GM18507 (cell line): ENCODE measurements around the gene NEK6.

ENCODE experiments used
- DNase-seq: peaks from one replicate; pipeline ENCODE4 v3.0.0; 2011; ENCODE audit warnings: low read depth; ENCODE audit not compliant: insufficient read length; ENCODE audit errors: extremely low spot score
- FAIRE-seq: peaks from 2 replicates; lab custom pipeline; 2011; peaks lifted over from hg19 to GRCh38; lab: Jason Lieb, UNC

Gene NEK6

DNA sequence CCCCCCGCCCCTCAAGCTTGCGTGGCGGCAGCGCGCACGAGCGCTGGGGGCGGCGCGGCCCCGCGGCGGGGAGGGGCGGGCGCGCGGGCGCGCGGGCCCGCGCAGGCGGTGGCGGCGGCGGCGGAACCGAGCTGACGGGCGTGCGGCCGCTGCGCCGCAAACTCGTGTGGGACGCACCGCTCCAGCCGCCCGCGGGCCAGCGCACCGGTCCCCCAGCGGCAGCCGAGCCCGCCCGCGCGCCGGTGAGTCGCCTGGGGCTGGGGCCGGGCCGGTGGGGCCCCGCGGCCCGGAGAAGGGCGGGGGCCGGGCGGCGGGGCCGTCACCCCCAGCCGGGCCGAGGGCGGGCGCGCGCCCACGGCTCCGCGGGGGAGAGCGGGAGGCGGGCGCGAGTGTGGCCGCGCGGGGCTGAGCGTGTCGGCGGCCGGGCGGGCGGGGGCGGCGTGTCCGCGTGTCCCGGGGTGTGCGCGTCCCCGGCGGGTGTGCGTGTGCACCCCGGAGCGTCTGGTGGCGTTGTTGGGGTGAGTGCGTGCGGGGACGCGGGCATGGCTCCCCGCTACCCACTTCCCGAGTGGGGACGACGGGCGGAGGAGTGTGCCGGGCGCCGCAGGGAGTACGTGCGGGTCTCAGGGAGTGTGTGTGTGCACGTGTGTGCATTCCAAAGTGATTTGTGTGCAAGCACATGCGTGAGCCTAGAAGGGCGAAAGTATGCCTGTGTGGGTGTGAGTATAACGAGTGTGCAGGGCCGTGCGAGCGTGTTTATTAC is at the start of gene NEK6:
Gene NEK6, plus strand, starts transcription at position 106 of the 763 bp plus-strand sequence. CDS start 44,016 bp downstream, outside the sequence.
- DNase-seq, result peak; percentile 44
- FAIRE-seq, result no peak

DNA sequence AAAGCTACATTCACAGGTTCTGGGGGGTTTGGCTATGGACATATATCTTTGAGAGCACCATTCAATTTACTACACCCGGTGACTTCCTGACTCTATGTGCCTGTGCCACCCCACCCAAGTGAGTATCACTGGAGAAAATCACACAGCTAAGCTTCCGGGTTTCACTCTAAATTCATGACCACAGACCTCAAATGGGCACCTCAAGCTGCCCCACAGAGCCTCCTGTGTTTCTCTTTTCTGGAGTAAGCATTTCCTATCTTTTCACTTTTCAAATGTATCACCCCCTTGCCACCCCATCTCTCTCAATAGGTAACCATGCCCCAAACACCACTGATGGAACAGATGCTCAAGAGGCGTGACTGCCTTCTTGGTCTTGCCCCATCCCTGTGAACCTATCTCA is 49.2 kb upstream of the NEK6 start:
- peak; percentile 12 for FAIRE-seq
- no peak for DNase-seq

- DNase-seq (no peak), FAIRE-seq (no peak)
Measured at GRCh38 chr9:124209279-124209678, 48.5 kb upstream of the NEK6 start.

DNA sequence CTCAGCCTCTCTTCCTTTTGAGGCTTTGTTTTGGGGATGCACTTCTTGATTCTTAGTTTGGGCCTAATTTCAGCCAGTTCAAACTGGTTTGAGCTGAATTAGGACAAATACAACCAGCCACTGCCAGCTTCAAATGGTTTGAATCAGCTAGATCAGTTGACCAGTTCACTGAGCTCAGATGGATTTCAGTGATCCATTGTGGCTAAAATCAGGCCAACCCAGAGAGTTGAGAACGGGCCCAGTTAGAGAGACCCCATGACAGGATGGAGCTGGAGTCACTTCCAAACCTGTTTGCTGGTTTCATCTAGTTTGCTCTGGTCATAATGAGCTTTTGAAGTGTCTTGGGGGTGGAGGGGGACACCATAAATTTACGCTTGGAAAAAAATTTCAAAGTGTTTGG is 48.0 kb upstream of the NEK6 start:
- no peak for DNase-seq
- no peak for FAIRE-seq

DNA sequence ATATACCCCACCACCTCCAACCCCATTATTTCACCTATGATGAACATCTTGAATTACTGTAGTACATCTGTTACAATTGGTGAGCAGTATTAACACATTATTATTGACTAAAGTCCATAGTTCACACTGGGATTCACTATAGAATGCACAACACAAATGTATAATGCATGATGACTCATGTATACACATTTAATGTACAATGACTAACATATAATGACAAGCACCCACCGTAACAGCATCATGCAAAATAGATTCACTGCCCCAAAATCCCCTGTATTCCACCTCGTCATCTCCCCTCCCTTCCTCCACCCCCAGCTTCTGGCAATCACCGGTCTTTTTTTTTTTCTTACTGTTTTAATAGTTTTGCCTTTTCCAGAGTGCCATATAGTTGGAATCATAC is 47.1 kb upstream of the NEK6 start:
- no peak for DNase-seq
- peak; percentile 80 for FAIRE-seq

- FAIRE-seq (no peak), DNase-seq (no peak)
Measured at GRCh38 chr9:124212381-124213050, 45.2 kb upstream of the NEK6 start.

GRCh38 chr9:124213396-124213795 is 44.4 kb upstream of the NEK6 start:
- FAIRE-seq (no peak), DNase-seq (no peak)

GRCh38 chr9:124214116-124214515 is 43.6 kb upstream of the NEK6 start:
- DNase-seq, result no peak
- no peak for FAIRE-seq

DNA sequence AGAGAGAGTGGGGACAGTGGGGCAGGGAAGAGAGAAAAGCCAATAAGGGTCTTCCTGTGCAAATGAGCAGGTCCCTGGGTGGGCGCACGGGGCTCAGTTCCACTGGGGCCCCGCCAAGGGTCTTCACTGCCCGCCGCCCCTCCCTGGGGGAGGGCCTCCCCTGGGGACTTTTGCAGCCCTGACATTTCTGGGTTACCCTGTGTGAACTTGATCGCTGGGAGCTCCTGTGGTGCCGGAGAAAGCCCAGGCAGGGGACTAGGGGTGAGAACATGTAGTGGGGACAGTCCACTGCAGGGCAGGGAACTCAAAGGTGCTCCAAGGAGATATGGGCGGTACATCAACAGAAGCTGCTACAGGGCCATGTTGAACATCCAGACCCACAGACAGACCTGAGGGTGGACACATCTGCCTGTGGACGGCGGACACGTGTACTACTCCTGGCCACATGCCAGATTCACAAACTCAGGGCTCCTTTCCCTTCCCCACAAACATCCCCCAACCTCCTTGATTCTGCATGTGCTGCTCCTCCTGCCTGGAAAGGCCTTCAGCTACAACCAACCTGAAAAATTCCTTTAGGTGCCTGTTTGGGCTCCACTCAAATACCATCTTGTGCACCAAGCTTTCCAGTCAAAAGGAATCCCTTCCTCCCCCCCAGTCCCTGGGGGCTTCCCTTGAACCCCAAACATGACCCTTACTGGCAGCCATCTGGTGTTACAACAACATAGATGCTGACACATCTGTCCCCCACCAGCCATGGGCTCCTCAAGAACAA is 43.0 kb upstream of the NEK6 start:
- FAIRE-seq (no peak), DNase-seq (no peak)

DNA sequence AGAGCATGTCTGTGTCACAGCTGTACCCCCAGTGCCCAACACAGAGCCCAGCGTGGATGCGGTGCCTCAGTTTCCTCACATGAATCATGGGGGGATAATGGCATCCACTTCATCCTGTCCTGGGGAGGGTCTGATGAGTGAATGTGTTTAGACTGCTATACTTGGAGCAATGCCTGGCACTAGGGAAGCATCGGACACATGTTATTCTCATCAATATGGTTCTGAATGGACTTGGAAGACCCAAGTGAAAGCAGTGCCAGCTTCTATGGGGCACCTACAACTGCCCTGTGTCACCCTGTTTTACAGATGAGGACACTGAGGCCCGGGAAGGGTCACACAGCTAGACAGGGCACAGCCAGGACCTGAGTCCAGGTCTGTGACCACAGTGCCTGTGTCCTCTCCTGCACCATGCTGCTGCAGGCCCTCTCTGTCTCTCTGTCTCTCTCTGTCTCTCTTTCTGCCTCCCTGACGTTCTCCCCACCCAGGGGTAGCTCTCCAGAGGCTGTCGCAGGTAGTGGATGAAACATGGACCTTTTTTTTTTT is 42.3 kb upstream of the NEK6 start:
- no peak for FAIRE-seq

DNA sequence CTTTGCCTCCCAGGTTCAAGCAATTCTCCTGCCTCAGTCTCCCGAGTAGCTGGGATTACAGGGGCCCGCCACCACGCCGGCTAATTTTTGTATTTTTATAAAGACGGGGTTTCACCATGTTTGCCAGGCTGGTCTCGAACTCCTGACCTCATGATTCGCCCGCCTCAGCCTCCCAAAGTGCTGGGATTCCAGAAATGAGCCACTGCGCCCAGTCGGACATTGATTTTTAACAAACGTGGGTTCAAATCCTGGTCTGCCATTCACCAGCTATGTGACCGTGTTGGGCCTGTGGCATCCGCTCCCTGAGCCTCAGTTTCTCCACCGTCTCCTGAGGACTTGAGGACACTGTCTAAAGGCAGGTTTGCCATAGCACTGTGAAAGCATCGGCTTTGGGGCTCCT is 41.8 kb upstream of the NEK6 start:
- DNase-seq (no peak), FAIRE-seq (no peak)

More for the DNA sequence above, 42.3 kb upstream of the NEK6 start:
- DNase-seq, result no peak

- FAIRE-seq (no peak), DNase-seq (peak; percentile 50)
Measured at GRCh38 chr9:124216474-124217176, 41.1 kb upstream of the NEK6 start.

DNA sequence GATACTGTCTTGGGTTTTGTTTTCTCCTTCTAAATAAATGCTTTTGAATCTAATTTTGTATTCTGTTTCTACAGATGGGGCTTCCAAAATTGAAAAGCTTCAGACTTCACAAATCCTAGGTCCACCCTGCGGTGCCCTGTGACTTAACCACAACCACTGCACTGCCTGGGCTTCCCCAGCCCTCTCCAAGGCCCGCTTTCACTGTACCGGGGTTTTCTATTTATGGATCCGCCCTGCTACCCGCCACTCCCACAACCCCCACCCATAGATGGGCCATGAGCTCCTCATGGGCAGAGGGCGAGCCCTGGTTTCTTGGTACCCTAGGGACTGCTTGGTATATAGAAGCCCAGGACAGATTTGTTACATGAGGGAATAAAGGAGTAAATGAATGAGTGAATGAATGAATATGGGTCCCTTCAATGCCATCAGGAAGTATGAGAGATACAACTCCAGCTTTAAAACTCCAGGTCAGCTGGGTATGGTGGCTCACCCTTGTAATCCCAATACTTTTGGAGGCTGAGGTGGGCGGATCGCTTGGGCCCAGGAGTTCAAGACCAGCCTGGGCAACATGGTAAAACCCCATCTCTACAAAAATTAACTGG is 39.8 kb upstream of the NEK6 start:
- no peak for FAIRE-seq
- no peak for DNase-seq

DNA sequence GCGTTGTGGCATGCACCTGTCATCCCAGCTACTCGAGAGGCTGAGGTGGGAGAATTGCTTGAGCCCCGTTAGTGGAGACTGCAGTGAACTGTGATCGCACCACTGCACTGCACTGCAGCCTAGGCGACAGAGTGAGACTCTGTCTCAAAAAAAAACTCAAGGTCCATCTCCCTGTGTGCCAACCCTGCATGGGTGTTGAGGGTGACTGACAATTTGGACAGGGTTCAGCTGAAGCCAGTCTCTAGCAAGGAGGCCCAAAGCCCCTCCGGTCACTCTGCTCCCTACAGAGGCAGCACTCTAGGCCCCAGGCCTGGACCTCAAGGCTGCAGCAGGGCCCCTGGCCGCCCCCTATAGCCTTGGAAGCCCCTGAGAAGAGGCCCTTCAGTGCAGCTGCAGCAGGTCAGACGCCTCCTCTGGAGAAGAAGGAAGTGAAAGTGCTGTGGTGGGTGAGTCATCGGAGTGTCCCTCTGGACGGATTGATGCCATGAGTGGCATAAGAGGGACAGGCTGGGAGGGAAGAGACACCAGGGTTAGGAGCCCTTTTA is 39.2 kb upstream of the NEK6 start:
- DNase-seq (peak; percentile 79), FAIRE-seq (peak; percentile 89)

- no peak for DNase-seq
- no peak for FAIRE-seq
Measured at GRCh38 chr9:124218987-124219461, 38.7 kb upstream of the NEK6 start.

DNA sequence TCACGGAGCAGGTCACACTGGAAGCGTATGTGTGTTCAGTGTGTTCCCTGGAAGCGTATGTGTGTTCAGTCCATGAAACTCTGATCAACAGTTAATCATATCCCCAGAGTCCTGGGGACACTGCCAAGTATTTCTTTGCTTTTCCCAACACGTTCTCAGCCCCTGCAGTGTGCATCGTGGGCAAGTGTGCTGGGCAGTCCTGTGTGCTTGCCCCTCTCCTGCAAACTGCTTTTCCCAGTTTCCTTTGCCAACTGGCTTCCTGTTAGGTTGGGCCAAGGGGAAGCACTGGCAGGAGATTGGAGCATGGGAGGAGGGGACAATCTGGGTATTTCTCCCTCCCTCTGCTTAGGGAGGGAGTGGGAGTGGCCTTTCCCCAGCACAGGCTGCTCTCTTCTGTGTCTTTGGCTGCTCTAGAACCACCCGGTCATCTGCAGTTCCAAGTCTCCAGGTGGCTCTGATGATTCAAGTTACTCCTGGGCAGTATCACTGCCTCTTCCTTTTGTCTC is 36.8 kb upstream of the NEK6 start:
- no peak for FAIRE-seq

GRCh38 chr9:124221676-124222075 is 36.1 kb upstream of the NEK6 start:
- FAIRE-seq (no peak), DNase-seq (no peak)

More for the DNA sequence above, 36.8 kb upstream of the NEK6 start:
- DNase-seq, result no peak

- DNase-seq (no peak), FAIRE-seq (no peak)
Measured at GRCh38 chr9:124222109-124222508, 35.6 kb upstream of the NEK6 start.
